Measurements from ENCODE around the gene PHETA1.

DNA sequence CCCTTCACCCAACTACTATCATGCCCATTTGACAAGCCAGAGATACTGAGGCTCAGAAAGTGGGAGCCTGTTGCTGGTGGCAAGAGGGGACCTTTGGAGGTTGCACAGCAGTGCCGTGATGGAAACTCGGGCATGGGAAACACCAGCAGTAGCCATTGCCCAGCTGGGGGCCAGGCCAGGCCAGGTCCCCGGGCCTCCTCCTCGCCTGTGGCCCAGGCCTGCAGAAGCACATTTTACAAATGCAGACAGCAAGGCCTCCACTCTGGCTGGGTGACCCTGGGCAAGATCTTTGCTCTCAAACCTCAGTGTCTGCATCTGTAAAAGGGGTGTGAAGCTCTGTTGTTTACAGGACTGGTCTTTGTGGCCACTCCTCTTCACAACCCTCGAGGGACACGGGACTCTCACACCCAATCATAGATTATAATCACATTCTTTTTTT lies 32.3 kb upstream of the PHETA1 start:
- no peak for TF ChIP-seq BHLHE40 (IDR thresholded peaks at IDR 0.05; ENCODE audit: borderline replicate concordance)
- no peak for TF ChIP-seq CTBP1 (IDR thresholded peaks at IDR 0.05; ENCODE audit: borderline replicate concordance)
- no peak for TF ChIP-seq NFRKB (IDR thresholded peaks at IDR 0.05)
- TF ChIP-seq ARNT (IDR thresholded peaks at IDR 0.05), result no peak
- no peak for TF ChIP-seq SP1 (IDR thresholded peaks at IDR 0.05)

All from HEK293T (cell line).